Activated T-helper 1 cell treated with Interleukin-2 at 50 U/mL for 16 hours (primary cell): ENCODE measurements around the gene HIPK1.
"Not testable (repeated sequence)": the region's sequence is repeated elsewhere in the genome, so short reads cannot be mapped to it uniquely, and the experiment has no call there.

Experiments
- DNase-seq: peaks from one replicate; pipeline ENCODE4 v3.0.0-alpha.2; 2020; ENCODE audit warnings: low read depth

Gene HIPK1

DNA sequence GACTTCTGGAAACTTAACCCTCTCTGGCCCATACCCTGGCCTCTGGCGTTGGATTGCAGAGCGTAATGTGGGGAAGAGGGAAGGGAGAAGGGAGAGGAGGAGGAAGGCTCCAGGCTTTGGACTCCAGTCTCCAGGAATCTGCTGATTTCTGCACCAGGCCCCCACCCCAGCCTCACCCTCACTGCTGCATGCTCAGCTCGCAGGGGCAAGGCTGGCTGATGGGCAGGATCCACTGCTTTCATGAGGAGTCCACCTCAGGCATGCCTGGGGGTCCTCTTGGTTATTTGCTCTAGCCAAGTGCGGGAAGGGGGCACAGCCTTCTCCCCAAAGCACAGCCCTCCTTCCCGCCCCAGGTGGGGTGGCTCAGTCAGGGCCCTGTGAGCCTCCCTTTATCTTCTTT is 53.8 kb downstream of the HIPK1 start:
- no peak for DNase-seq

DNA sequence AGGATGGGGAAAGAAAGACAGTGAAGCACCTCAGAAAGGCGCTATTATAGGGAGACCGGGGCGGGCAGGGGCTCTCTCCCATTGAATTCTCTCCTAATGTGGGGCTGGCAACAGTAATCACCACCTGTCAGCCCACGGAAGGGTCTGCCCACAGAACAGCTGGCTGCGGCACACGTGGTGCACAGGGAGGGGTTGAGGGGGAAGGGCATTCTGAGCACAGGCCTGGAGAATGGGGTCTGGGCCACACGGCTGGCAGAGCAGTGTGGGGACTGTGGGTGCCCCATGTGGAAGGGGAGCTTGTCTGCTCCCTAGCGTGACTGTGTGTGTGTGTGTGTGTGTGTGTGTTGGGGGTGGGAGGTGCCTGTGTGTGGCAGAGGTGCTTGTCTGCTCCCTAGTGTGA is 54.3 kb downstream of the HIPK1 start:
- no peak for DNase-seq

DNA sequence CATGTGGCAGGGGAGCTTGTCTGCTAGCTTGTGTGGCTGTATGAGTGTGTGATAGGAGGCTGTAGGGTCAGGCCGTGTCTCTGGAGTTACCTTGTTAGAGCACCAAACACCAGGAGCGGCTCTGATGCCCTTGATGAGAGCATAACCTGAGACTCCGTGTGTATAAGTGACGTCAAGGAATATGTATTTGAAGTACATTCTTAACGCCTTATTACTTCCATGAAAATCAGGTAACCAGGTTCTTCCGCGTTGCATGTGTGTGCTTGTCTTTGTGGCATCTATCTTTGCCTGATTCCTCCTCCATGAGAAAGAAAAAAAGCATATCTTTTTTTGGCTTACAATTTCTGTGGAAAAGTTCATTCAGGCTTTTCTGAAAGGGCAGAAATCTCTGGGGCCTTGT is 54.7 kb downstream of the HIPK1 start:
- no peak for DNase-seq

DNA sequence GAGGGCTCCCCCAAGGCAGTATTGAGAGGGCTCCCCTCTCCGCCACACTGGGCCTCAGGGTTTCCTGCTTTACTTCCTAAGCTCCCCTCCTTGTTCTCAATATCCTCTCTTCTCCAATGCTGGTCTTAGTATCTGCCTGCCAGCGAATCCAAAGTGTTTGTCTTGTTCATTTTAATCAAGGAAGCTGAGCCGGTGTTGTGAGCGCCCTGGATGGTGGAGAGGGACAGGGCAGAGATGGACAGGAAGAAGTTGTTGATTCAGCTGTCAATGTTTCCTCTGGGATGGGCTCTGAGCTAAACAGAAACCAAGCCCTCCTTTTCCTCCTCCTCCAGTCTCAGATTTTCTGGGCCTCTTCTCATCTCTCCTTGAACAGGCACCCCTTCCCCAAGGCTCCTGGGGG is 55.6 kb downstream of the HIPK1 start:
- DNase-seq = no peak

DNA sequence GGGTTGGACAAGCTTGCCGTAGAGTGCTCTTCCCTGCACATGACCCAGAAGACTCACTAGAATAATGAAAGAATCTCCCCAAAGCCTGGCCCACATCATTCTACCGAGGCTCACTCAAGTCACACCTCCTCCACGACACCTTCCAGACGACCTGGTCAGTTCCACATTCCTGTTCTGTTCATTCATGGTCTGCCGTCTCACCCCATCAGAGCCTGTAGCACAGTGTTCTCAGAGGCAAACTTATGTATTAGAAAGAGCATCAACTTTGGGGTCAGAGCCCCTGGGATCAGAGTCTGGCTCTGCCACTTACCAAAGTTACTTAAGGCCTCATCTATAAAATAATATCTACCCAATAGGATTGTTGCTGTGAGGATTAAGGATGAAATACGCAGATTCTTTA is 57.7 kb downstream of the HIPK1 start:
- no peak for DNase-seq

GRCh38 chr1:113987259-113987658 is 58.1 kb downstream of the HIPK1 start:
- no peak for DNase-seq

DNA sequence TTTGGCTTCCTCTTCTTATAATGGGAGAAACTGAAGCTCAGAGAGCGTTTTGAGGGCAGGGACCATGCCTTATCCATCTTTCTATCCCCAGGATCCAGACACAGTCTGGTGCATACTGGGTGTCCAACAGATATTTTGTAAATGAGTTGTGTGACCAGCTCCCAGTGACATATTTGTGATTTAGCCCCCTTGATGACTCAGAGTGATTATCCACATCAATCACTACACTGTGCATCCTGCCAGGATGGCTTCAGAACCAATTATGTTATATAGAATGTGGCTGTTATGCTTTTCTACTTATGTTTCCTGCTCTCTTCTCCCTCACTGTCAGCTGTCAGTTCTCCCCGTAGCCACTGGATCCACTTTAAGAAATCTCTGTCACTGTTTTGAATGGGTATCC is 61.4 kb downstream of the HIPK1 start:
- DNase-seq = no peak

GRCh38 chr1:113990961-113991360 is 61.8 kb downstream of the HIPK1 start:
- no peak for DNase-seq

DNA sequence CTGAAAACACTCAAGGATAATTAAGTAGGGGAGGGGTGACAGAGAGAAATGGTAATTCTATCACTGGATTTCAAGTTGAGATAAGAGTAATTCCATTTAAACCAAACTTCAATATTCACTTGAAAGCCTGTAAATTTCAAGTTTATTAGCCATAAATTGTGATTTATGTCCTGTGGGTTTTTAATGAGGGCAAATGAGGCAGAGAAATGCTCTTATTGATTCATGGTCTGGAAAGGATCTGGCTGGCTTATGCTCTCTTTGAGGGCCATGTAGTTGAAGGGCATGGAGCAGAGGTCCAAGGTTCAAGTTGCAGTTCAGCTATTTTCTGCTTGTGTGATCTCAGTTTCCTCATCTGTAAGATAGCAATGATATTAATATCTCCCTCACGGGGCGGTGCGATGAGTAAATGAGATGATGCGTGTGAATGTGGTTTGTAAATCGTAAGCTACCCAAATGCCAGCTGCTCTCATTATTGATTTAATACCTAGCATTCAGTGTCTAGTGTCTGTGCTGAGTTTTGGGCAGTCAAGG is 62.4 kb downstream of the HIPK1 start:
- no peak for DNase-seq

DNA sequence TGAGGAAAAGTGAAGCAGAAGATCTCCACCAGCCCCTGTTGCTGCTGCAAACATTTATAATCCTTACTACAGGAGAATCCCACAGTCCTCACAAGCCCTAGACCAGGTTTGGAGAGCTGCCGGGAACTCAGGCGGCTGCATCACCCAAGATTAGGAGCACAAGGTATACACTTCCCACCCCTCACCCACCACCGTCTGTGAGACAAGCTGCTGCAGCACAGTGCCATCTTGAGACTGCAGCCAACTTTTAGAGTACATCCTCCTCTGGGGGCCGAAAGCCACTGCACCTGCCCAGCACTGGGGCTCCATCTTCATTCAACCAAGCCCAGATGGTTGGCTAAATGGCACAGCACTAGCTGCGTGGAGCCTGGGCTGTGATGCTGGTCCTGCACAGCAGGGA is 63.9 kb downstream of the HIPK1 start:
- DNase-seq = no peak

GRCh38 chr1:113993766-113994165 is 64.6 kb downstream of the HIPK1 start:
- no peak for DNase-seq

DNA sequence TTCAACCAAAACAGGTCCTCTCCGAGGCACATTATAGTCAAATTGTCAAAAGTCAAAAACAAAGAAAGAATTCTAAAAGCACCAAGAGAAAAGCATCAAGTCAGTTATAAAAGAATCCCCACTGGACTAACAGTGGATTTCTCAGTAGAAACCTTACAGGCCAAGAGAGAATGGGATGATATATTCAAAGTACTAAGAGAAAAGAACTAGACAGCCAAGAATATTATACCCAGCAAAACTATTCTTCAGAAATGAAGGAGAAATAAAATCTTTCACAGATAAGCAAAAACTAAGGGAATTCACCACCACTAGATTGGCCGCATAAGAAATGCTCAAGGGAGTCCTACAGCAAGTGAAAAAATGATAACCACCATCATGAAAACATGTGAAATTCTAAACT is 66.3 kb downstream of the HIPK1 start:
- no peak for DNase-seq

- no peak for DNase-seq
Measured at GRCh38 chr1:113998361-113998760, 69.2 kb downstream of the HIPK1 start.

GRCh38 chr1:113999233-113999632 is 70.1 kb downstream of the HIPK1 start:
- no peak for DNase-seq

DNA sequence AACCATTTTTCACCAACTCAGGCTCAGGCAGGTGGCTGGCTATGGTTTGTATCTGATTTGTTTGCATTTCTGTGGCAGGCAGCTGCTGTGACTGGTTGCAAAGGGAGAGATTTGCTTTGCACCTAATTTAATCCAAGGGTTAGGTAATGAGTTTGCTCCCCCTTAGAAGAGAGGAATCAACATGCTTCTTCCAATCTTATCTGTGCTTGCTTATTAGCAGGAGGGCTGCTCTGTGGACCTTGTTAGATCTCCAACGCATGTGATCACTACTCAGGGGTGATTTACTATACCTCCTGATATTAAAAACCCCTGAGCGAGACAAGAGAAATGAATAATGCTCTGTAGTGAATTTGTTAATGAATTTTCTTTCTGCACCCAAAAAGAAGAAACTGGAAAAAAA is 70.7 kb downstream of the HIPK1 start:
- no peak for DNase-seq

GRCh38 chr1:114000406-114000805 is 71.3 kb downstream of the HIPK1 start:
- DNase-seq = no peak

DNA sequence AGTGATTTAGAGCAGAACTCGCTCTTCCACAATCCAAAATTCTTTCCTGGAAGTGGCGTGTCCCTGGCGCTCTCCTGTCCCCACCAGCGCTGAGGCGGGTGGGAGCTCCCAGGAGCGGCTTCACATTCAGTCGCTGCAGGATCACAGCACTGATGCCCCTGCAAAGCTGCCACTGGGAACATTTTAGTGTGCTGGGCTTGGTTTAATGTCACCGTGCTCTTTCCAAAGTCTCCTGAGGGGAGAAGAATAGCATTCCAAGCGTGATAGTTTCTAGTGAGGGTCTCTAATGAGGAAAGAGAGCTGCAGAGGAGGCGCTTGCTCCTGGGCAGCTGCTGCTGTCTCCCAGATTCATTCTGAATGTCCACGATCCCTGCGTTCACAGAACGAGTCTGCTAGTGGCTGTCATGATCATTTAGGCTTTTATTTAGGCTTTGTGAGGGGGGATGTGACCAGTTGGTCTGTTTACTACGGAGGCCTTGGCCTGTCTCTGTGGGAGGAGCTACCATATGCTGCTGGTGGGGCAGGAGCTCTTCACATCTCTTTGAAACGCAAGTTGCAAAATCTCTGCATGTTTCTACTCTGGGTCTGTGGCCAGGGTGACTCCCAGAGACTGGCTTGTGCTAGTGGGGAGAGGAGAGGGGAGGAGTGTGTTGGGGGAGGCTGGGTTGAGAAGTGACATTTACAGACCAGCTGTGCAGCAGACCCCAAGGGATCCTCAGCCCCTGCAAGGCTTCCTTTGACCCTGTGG is 73.5 kb downstream of the HIPK1 start:
- no peak for DNase-seq

DNA sequence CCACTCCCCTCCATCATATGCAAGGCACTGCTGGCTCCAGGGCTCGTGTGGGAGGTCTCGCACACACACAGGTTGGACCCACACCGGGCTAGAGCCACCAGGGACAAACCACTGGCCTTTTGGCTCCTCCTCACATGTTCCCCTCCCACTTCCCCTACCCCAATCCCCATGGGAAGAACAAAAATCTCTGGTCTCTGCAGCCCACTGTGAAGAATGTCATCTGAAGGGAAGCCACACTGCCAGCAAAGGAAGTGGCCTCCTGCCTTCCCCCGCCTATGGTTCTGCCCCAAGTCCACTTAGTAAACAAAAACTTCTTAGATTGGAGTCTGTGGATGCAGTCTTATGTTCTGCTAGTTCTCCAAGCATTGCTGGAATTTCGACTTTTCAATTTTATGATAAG is 74.3 kb downstream of the HIPK1 start:
- DNase-seq = no peak

- DNase-seq = not testable (repeated sequence)
Measured at GRCh38 chr1:114006825-114007224, 77.7 kb downstream of the HIPK1 start.

- DNase-seq = no peak
Measured at GRCh38 chr1:114008480-114008941, 79.4 kb downstream of the HIPK1 start.

DNA sequence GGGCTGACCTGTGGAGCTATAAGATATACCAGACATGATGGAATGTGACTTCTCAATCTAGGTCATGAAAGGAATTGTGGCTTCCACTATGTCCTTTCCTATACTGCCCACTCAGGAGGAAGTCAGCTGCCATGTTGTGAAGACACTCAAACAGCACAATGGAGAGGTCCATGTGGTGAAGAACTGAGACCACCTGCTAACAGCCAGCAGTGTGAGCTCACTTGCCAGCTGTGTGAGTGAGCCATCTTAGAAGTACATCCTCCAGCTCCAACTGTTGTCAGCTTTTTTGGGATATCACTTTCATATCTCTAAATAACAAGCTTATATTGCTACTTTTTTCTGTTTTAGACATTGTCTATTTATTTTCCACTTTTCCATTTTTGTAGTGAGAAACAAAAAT is 79.9 kb downstream of the HIPK1 start:
- DNase-seq = no peak

DNA sequence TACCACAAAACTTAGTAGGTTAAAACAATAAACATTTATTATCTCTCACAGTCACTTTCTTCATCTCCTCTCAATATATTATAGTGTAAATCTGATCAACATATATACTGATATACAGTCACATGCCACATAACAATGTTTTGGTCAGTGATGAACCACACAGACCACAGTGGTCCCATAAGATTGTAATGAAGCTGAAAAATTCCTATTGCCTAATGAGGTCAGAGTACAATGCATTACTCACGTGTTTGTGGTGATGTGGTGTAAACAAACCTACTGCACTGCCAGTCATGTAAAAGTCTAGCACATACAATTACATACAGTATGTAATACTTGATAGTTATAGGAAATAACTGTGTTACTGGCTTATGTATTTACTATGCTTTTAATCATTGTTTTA is 80.3 kb downstream of the HIPK1 start:
- DNase-seq = no peak

DNA sequence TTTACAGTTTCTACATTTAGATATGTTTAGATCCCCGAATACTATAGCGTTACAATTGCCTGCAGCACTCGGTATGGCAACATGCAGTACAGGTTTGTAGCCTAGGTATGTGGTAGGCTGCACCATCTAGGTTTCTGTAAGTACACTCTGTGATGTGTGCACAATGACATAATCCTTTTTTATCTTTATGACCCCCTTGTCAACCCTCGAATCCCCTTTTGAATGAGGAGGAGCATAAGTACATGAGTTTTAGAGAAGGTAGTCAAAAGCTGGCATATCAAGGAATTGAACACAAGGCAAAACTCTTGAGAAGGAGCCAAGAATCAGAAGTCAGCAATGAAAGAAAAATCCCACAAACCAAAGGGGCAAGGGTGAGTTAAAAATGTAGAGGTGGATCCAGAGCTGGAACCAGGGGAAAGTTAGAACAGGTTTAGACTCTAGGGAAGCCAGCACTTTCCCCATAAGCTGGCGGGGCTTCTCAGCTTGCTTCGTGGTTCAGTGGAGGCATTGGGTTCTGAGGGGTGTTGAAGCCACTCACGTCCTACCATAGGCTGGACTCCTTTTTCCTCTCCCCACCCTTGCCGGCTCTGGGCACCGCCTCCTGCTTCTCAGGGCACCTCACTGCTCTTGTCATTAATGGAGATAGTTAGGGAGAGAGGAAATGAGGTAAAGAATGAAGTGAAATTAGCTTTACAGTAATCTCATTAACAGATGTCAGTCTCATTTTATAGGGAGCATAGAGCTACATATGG is 81.5 kb downstream of the HIPK1 start:
- DNase-seq = no peak
